GM12878 (cell line): ENCODE data around the gene ERN1. TPM values are rescaled to one million over a fixed set of nuclear protein-coding genes. Genes with fewer than 3 reads are reported as not detected.

ENCODE experiments used
- ATAC-seq: fragments of 200-7000 bp; cut with Tn5 transposase; 3 replicates; pipeline ENCODE4 v1.9.1; 2020; ENCODE audit warnings: mild to moderate bottlenecking, moderate library complexity
- BruUV-seq: library from RNA; stranded (reverse); fragments of 400-500 nt; replicated peaks from 2 replicates; lab custom pipeline; 2021; lab: Mats Ljungman, UMichigan
- CTCF ChIA-PET: fragments of 300-600 bp; sonication (Branson Sonifier 250); formaldehyde crosslinking; extraction: SDS; loops from one replicate; lab custom pipeline; 2021; ENCODE audit warnings: inconsistent platforms; lab: Yijun Ruan, JAX
- POLR2A ChIA-PET: fragments of 350-600 bp; formaldehyde crosslinking; extraction: SDS; loops from one replicate; lab custom pipeline; 2021; ENCODE audit warnings: inconsistent platforms; lab: Charles Lee
- RAD21 ChIA-PET: fragments of 300-600 bp; sonication (Branson Sonifier 250); formaldehyde crosslinking; loops from one replicate; lab custom pipeline; 2023; ENCODE audit warnings: antibody characterized with exemption; ENCODE audit not compliant: unreplicated experiment; lab: Charles Lee
- SMC1A ChIA-PET: fragments of 300-600 bp; sonication (Branson Sonifier 250); formaldehyde crosslinking; loops from one replicate; lab custom pipeline; 2023; ENCODE audit not compliant: unreplicated experiment, uncharacterized antibody; lab: Charles Lee
- DNase-seq: peaks from one replicate; pipeline ENCODE4 v3.0.0-alpha.2; 2011; ENCODE audit warnings: low read depth, low spot score
- FAIRE-seq: peaks from 3 replicates; lab custom pipeline; 2011; peaks lifted over from hg19 to GRCh38; lab: Jason Lieb, UNC
- H2AFZ ChIP-seq: 2 replicates; pipeline ENCODE4 v1.6.0; 2011; ENCODE audit warnings: low read depth, low read length, control low read depth; ENCODE audit not compliant: control insufficient read depth
- H3K27ac ChIP-seq: 2 replicates; pipeline ENCODE4 v1.5.1; 2011; ENCODE audit warnings: control low read depth; ENCODE audit not compliant: control insufficient read depth, insufficient read depth
- H3K27me3 ChIP-seq, 2 experiments: replicated peaks in 1 of 2; 2 replicates each; pipeline versions ENCODE4 v1.6.0 to v1.6.1; 2011; ENCODE audit warnings: low read length in 1 of 2; ENCODE audit not compliant: control insufficient read depth in 2 of 2, insufficient read depth in 2 of 2
- H3K36me3 ChIP-seq, 2 experiments: 2 replicates each; pipeline ENCODE4 v1.5.1; 2011; ENCODE audit warnings: low read length in 1 of 2; ENCODE audit not compliant: control insufficient read depth in 2 of 2, insufficient read depth in 2 of 2
- H3K4me1 ChIP-seq: 2 replicates; pipeline ENCODE4 v1.6.1; 2011; ENCODE audit warnings: mild to moderate bottlenecking, low read length, moderate library complexity, mixed read lengths; ENCODE audit not compliant: control insufficient read depth, insufficient read depth
- H3K4me2 ChIP-seq: 2 replicates; pipeline ENCODE4 v1.6.0; 2011; ENCODE audit warnings: control low read depth; ENCODE audit not compliant: control insufficient read depth, insufficient read depth
- H3K4me3 ChIP-seq: fragments of 200-600 bp; sonication (generic); 2 replicates; pipeline ENCODE4 v1.5.1; 2016
- H3K79me2 ChIP-seq: 2 replicates; pipeline ENCODE4 v1.6.0; 2011; ENCODE audit warnings: low read length; ENCODE audit not compliant: control insufficient read depth, insufficient read depth
- H3K9ac ChIP-seq: 2 replicates; pipeline ENCODE4 v1.8.0; 2011; ENCODE audit warnings: low read length, control low read depth, mixed read lengths; ENCODE audit not compliant: control insufficient read depth, insufficient read depth
- H3K9me3 ChIP-seq: replicated peaks from 3 replicates; pipeline ENCODE4 v1.5.1; 2011; ENCODE audit warnings: mild to moderate bottlenecking, low read length; ENCODE audit not compliant: control insufficient read depth, insufficient read depth
- H4K20me1 ChIP-seq: 2 replicates; pipeline ENCODE4 v1.6.0; 2011; ENCODE audit not compliant: control insufficient read depth, insufficient read depth
- MTA3 ChIP-seq: IDR thresholded peaks from 2 replicates; pipeline ENCODE4 v1.6.1; 2012; ENCODE audit warnings: low read length, inconsistent platforms, borderline replicate concordance
- SMAD1 ChIP-seq: fragments of 450-650 bp; IDR thresholded peaks from 2 replicates; pipeline ENCODE4 v1.6.1; 2018; ENCODE audit warnings: mild to moderate bottlenecking, low read depth; ENCODE audit not compliant: partially characterized antibody
- ZNF274 ChIP-seq: IDR thresholded peaks from one replicate; pipeline ENCODE4 v1.8.0; 2011; ENCODE audit not compliant: insufficient read length, insufficient read depth
- WGBS: methylation state at CpG from one replicate; pipeline ENCODE4 v1.1.6; 2016; ENCODE audit warnings: low lambda C conversion rate; ENCODE audit not compliant: insufficient replicate concordance, insufficient coverage; ENCODE audit errors: missing lambda C conversion rate; 5-methylcytosine and 5-hydroxymethylcytosine counted together
- in situ Hi-C: fragments of 300-500 bp; cut with MboI; formaldehyde crosslinking; loops from 9 replicates; pipeline ENCODE4 v1.14.3; 2018; ENCODE audit warnings: mixed read lengths
- intact Hi-C: fragments of 100-400 bp; cut with micrococcal nuclease; formaldehyde crosslinking; loops from one replicate; pipeline ENCODE4 v1.14.2; 2022; ENCODE audit not compliant: unreplicated experiment
- polyA plus RNA-seq, 11 experiments: library from polyadenylated mRNA; depleted of rRNA in 4 of 11; unstranded in 6 of 11; stranded (reverse) in 5 of 11; fragments of >200 nt; fragmentation: Nextera tagmentation in 4 of 11; fragmentation: Illumina TruSeq in 1 of 11; extraction: Ambion mirVana in 4 of 11; extraction: Trizol in 1 of 11; gene quantifications; 1 replicate in 1 of 11; 2 replicates in 10 of 11; pipeline versions ENCODE4 v1.2.1 to v1.2.3, GENCODE V29; 2011 to 2016; ENCODE audit warnings: inconsistent platforms in 2 of 11, missing spikeins in 2 of 11, low read depth in 1 of 11
- total RNA-seq, 4 experiments: library from RNA; depleted of rRNA in 3 of 4; stranded (reverse); fragments of >200 nt in 3 of 4; fragmentation: Illumina TruSeq in 1 of 4; extraction: Trizol in 1 of 4; gene quantifications; 2 replicates each; pipeline versions ENCODE4 v1.2.1 to v1.2.3, GENCODE V29; 2013 to 2021
- TF ChIP-seq, protein P1 (sequence below): IDR thresholded peaks from 2 replicates; pipeline ENCODE4 v1.6.1; 2012; ENCODE audit warnings: low read depth, low read length, improper control_type of control experiment

ERN1 gene
- total and polyA plus RNA-seq, 10 of the 15 experiments (the other 5 are each of a cell fraction or from before 2014, with no cell fraction given), result 2.6 to 19.2 (median 7.6) TPM

DNA sequence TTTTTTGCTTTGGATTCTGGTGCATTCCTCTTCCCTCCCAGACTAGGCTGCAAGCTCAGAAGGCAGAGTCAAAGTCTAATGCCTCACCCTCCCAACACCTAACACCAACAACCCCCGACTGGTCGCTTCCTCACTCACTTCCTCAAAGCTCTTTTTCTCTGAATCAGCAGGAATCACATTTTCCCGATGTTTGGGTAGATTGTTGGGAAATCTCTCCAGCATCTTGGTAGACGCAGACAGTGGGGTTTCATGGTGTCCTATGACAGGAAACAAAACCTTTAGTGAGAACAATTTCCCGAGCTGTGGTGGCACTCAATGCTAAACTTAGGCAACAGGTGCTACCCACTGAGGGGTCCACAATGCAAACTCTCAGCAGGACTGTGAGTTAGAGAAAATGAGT, 69.6 kb downstream of the ERN1 start:
- DNase-seq (no peak), ATAC-seq (no peak), FAIRE-seq (no peak)
- H3K36me3 ChIP-seq, result peaks cover 11 to 22% of the 10 kb centered on the region in 2 experiments
- H3K4me1 ChIP-seq, result peaks cover 51% of the 10 kb centered on the region
- no peaks in the 10 kb centered on the region for H3K27me3 ChIP-seq
- 57% methylated on average over 5 of the region's 5 CpGs for WGBS
- ChIA-PET RAD21 (interaction anchor here (1.5 to 7.4 kb wide), 4 partner anchors 32 to 114 kb away, joined by 5 to 120 read pairs (median 12); partner anchors contain the start of gene ERN1), CTCF (interaction anchor here (1.0 to 8.9 kb wide), 5 partner anchors 31 to 231 kb away, joined by 3 to 140 read pairs (median 8); partner anchors contain the start of genes CSHL1 and ERN1), SMC1A (interaction anchor here (0.7 to 10.0 kb wide), 7 partner anchors 9 to 157 kb away, joined by 3 to 151 read pairs (median 15); partner anchors contain the start of gene ERN1)
- intact Hi-C loops, result no loop called here
- H4K20me1 ChIP-seq, result no peaks in the 10 kb centered on the region
- peak overlapping the region; percentile 73 for H3K27ac ChIP-seq
- no TSS peak for BruUV-seq
- TF ChIP-seq SMAD1 (no peak), MTA3 (0 out of 2 replicates have a peak, but pooled peaks have one; percentile 10), ZNF274 (no peak)
- TF ChIP-seq, protein P1, sequence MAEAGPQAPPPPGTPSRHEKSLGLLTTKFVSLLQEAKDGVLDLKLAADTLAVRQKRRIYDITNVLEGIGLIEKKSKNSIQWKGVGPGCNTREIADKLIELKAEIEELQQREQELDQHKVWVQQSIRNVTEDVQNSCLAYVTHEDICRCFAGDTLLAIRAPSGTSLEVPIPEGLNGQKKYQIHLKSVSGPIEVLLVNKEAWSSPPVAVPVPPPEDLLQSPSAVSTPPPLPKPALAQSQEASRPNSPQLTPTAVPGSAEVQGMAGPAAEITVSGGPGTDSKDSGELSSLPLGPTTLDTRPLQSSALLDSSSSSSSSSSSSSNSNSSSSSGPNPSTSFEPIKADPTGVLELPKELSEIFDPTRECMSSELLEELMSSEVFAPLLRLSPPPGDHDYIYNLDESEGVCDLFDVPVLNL, result no peak
- TF ChIP-seq, all 136 proteins: peak for 1
- POLR2A ChIA-PET, result interaction anchor here (0.9 to 4.6 kb wide), 6 partner anchors 15 to 158 kb away, joined by 4 to 29 read pairs (median 8); no protein-coding TSS in a partner anchor
- H3K9ac ChIP-seq, result no peak overlapping the region
- in situ Hi-C loops, result no loop called here
- H3K79me2 ChIP-seq, result no peaks in the 10 kb centered on the region
- H2AFZ ChIP-seq, result peak overlapping the region; percentile 18
- H3K4me2 ChIP-seq, result peak overlapping the region; percentile 12
- H3K4me3 ChIP-seq, result no peak overlapping the region
- H3K9me3 ChIP-seq, result no peaks in the 10 kb centered on the region
